HG03064 (cell line): ENCODE measurements around the gene AARS2.
"Not testable (repeated sequence)": the region's sequence is repeated elsewhere in the genome, so short reads cannot be mapped to it uniquely, and the experiment has no call there.

Source experiments
- ATAC-seq: cut with Tn5 transposase; IDR thresholded peaks from one replicate; pipeline ENCODE4 v1.9.1; 2021; ENCODE audit warnings: low read depth; ENCODE audit not compliant: unreplicated experiment

Gene AARS2

GRCh38 chr6:44333273-44333919 lies 20.2 kb upstream of the AARS2 start:
- no peak for ATAC-seq

GRCh38 chr6:44332585-44332984 lies 19.4 kb upstream of the AARS2 start:
- ATAC-seq, result no peak

- no peak for ATAC-seq
These were observed 16.7 kb upstream of the AARS2 start for GRCh38 chr6:44329858-44330257.

GRCh38 chr6:44328203-44328602 lies 15.1 kb upstream of the AARS2 start:
- not testable (repeated sequence) for ATAC-seq

GRCh38 chr6:44327760-44328159 lies 14.6 kb upstream of the AARS2 start:
- ATAC-seq, result no peak

GRCh38 chr6:44327096-44327495 lies 13.9 kb upstream of the AARS2 start:
- ATAC-seq, result no peak

GRCh38 chr6:44321210-44321609 lies 8.1 kb upstream of the AARS2 start:
- no peak for ATAC-seq

- ATAC-seq, result not testable (repeated sequence)
These were observed 4.0 kb upstream of the AARS2 start for GRCh38 chr6:44317136-44317631.

GRCh38 chr6:44316481-44316880 lies 3.3 kb upstream of the AARS2 start:
- no peak for ATAC-seq

GRCh38 chr6:44315951-44316350 lies 2.8 kb upstream of the AARS2 start:
- no peak for ATAC-seq

- no peak for ATAC-seq
These were observed 2.4 kb upstream of the AARS2 start for GRCh38 chr6:44315516-44315915.

GRCh38 chr6:44314657-44315056 lies 1.5 kb upstream of the AARS2 start:
- ATAC-seq, result not testable (repeated sequence)

- no peak for ATAC-seq
These were observed 1.4 kb downstream of the AARS2 start for GRCh38 chr6:44311767-44312166.

GRCh38 chr6:44311304-44311703 lies 1.8 kb downstream of the AARS2 start:
- no peak for ATAC-seq

GRCh38 chr6:44310241-44310640 lies 2.9 kb downstream of the AARS2 start:
- no peak for ATAC-seq

- ATAC-seq, result no peak
These were observed 3.5 kb downstream of the AARS2 start for GRCh38 chr6:44309631-44310030.

GRCh38 chr6:44309092-44309491 lies 4.1 kb downstream of the AARS2 start:
- no peak for ATAC-seq

- ATAC-seq, result no peak
These were observed 5.9 kb downstream of the AARS2 start for GRCh38 chr6:44307217-44307616.

- no peak for ATAC-seq
These were observed 6.4 kb downstream of the AARS2 start for GRCh38 chr6:44306710-44307109.

GRCh38 chr6:44305200-44305725 lies 7.9 kb downstream of the AARS2 start:
- no peak for ATAC-seq

GRCh38 chr6:44304282-44305199 lies 8.6 kb downstream of the AARS2 start:
- no peak for ATAC-seq
